Activated CD4-positive, alpha-beta memory T cell treated with anti-CD3 and anti-CD28 coated beads for 36 hours (primary cell): ENCODE results near the gene GTF3C5. TPM values are rescaled to one million over a fixed set of nuclear protein-coding genes. Genes with fewer than 3 reads are reported as not detected.
"Not testable (repeated sequence)": the region's sequence is repeated elsewhere in the genome, so short reads cannot be mapped to it uniquely, and the experiment has no call there.

Experiments used
- CTCF ChIA-PET: fragments of 350-600 bp; sonication (Branson Sonifier 250); formaldehyde crosslinking; loops from one replicate; lab custom pipeline; 2021; ENCODE audit warnings: antibody characterized with exemption, inconsistent platforms; lab: Charles Lee
- POLR2A ChIA-PET: fragments of 350-600 bp; sonication (Branson Sonifier 250); formaldehyde crosslinking; loops from one replicate; lab custom pipeline; 2021; ENCODE audit warnings: antibody characterized with exemption; lab: Charles Lee
- DNase-seq: peaks from one replicate; pipeline ENCODE4 v3.0.0-alpha.2; 2020
- H3K27ac Mint-ChIP-seq: one replicate; pipeline ENCODE4 v1.8.0; 2021; ENCODE audit warnings: mixed read lengths
- H3K27me3 Mint-ChIP-seq: one replicate; pipeline ENCODE4 v1.8.0; 2021; ENCODE audit warnings: mixed read lengths
- H3K36me3 Mint-ChIP-seq: one replicate; pipeline ENCODE4 v1.8.0; 2021; ENCODE audit warnings: mixed read lengths
- H3K4me1 Mint-ChIP-seq: one replicate; pipeline ENCODE4 v1.8.0; 2021; ENCODE audit warnings: low read depth, mixed read lengths
- H3K4me3 Mint-ChIP-seq: one replicate; pipeline ENCODE4 v1.8.0; 2021; ENCODE audit warnings: mild to moderate bottlenecking, mixed read lengths
- H3K9me3 Mint-ChIP-seq: one replicate; pipeline ENCODE4 v1.8.0; 2021; ENCODE audit warnings: mixed read lengths
- intact Hi-C: fragments of 100-400 bp; cut with micrococcal nuclease; formaldehyde crosslinking; loops from one replicate; pipeline ENCODE4 v1.15.1; 2023
- total RNA-seq, 2 experiments: library from RNA; stranded (reverse); gene quantifications; one replicate each; pipeline ENCODE4 v1.2.3, GENCODE V29; 2021

The GTF3C5 gene
- total RNA-seq, 2 experiments from 2014 or later = 80.3 to 81.2 TPM

DNA sequence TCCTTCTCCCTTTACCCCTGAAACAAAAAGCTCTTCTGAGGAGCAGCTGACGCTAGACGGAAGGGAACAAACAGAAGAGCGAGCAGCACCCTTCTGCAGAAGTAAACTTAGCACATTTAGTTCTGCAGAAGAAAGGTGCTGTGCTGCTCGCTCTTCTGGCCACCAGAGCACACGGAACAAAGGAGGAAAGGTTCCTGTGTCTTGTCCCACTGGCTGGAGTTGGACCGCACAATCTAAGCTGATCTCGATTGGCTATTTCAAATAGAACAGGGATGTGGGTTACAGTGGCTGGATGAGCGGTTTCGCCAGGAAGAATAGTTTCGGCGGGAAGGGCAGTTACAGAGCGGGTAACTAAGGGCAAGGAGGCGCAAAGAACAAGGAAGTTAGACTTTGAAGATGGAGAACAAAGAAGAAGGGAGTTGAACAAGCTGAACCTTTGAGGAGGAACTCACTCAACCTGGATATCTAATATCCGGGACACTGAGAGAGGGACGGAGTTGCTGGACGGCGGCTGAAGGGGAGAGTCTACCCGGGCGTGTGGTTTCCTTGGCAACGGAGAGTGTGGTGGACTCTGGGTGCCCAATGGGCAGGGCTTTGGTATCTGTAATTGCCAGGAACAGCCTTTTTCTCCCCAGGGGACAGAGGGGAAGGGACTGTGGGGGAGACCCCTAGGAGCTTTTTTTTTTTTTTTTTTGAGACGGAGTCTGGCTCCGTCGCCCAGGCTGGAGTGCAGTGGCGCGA, 7.1 kb downstream of the GTF3C5 start:
- H3K27me3 Mint-ChIP-seq = no peaks in the 10 kb centered on the region
- DNase-seq = no peak
- H3K36me3 Mint-ChIP-seq = peaks cover 7% of the 10 kb centered on the region
- ChIA-PET POLR2A (no interaction called here), CTCF (interaction anchor here (1.0 to 1.2 kb wide), 2 partner anchors 16 to 110 kb away, joined by 3 to 6 read pairs; no protein-coding TSS in a partner anchor)
- no peak overlapping the region for H3K27ac Mint-ChIP-seq
- no peaks in the 10 kb centered on the region for H3K9me3 Mint-ChIP-seq
- no peak overlapping the region for H3K4me3 Mint-ChIP-seq
- H3K4me1 Mint-ChIP-seq = peaks cover 20% of the 10 kb centered on the region
- intact Hi-C loops = no loop called here

DNA sequence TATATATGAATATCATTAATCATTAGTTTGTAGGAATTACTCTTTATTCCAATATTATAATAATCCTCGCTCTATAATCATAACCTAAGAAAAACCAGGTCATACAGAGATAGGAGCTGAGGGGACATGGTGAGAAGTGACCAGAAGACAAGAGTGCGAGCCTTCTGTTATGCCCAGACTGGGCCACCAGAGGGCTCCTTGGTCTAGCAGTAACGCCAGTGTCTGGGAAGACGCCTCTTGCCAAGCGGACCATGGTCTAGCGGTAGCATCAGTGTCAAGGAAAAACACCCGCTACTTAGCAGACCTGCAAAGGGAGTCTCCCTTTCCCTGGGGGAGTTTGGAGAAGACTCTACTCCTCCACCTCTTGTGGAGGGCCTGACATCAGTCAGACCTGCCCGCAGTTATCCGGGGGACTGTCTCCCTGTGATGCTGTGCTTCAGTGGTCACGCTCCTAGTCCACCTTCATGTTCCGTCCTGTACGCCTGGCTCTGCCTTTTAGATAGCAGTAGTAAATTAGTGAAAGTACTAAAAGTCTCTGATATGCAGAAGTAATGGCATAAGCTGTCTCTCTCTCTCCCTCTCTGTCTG, 10.2 kb downstream of the GTF3C5 start:
- DNase-seq = peak; percentile 60
- H3K9me3 Mint-ChIP-seq, H3K4me1 Mint-ChIP-seq, H3K27ac Mint-ChIP-seq, H3K27me3 Mint-ChIP-seq, POLR2A ChIA-PET, H3K4me3 Mint-ChIP-seq: not testable (repeated sequence)
- CTCF ChIA-PET = interaction anchor here (0.7 to 2.7 kb wide), 11 partner anchors 10 to 140 kb away, joined by 3 to 18 read pairs (median 4); partner anchors contain the start of genes GBGT1 and GTF3C5
- intact Hi-C loops = loop anchor here (1.0 kb wide), 1 partner anchor 106 kb away; no protein-coding TSS in a partner anchor
- peaks cover 26% of the 10 kb centered on the region for H3K36me3 Mint-ChIP-seq

DNA sequence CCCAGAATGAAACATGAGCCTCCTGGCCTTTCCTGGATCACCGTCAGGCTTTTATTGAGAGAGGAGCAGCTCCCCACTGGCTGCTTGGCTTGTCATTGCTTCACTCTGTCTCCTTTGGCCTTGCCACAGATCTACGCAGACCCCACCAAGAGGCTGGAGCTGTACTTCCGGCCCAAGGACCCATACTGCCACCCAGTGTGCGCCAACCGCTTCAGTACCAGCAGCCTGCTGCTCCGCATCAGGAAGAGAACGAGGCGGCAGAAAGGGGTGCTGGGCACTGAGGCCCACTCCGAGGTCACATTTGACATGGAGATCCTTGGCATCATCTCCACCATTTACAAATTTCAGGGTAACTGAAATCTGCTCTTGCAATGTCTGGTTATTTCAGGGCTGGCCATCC, 11.2 kb downstream of the GTF3C5 start:
- Mint-ChIP-seq H3K4me3 (no peak overlapping the region), H3K27me3 (no peaks in the 10 kb centered on the region), H3K27ac (no peak overlapping the region), H3K9me3 (no peaks in the 10 kb centered on the region), H3K36me3 (peaks cover 30% of the 10 kb centered on the region), H3K4me1 (peaks cover 10% of the 10 kb centered on the region)
- ChIA-PET POLR2A (no interaction called here), CTCF (interaction anchor here (0.9 to 2.7 kb wide), 2 partner anchors 38 to 103 kb away, joined by 3 to 18 read pairs; no protein-coding TSS in a partner anchor)
- intact Hi-C loops = loop anchor here (1.0 kb wide), 1 partner anchor 105 kb away; no protein-coding TSS in a partner anchor
- DNase-seq = no peak

DNA sequence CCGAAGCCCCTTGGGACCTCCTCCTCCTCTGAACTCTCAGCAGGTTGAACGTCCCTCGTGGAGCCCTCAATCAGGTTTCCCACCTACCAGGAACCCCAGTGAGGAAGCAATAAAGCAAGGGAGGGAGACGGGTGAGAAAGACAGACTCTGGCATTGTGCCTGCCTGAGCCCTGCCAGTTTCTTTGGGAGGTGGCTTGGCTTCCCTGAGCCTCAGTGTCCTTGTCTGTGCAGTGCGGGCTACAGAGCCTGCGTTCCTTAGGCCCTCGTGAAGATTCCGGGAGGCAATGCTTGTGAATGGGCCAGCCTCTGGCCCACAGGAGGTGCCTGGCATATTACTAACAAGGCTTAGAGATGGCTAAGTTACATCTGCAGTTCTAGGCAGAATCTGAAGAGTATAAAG, 11.9 kb downstream of the GTF3C5 start:
- H3K36me3 Mint-ChIP-seq = peaks cover 30% of the 10 kb centered on the region

DNA sequence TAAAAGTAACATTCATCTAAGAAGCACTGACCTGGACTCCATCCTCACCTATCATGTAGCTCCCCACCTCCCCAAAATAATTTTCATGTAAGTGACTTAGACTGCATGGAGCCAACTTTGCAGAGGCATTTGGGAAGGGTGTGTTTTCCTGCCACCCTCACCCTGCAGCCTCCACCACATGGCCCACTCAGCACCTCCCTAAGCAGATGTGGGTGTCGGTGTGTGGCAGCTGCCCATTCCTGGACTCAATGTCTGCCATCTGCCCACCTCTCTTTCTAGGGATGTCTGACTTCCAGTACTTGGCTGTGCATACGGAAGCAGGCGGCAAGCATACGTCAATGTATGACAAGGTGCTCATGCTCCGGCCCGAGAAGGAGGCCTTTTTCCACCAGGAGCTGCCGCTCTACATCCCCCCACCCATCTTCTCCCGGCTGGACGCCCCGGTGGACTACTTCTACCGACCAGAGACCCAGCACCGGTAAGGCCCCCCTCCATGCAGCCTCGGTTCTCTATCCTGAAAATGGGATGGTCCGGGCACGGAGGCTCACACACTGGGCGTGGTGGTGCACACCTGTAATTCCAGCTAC, 12.7 kb downstream of the GTF3C5 start:
- Mint-ChIP-seq H3K36me3 (peaks cover 27% of the 10 kb centered on the region), H3K27me3 (no peaks in the 10 kb centered on the region), H3K4me1 (peaks cover 10% of the 10 kb centered on the region), H3K9me3 (no peaks in the 10 kb centered on the region), H3K27ac (no peak overlapping the region), H3K4me3 (no peak overlapping the region)
- no peak for DNase-seq
- ChIA-PET CTCF (interaction anchor here (0.7 to 1.7 kb wide), 3 partner anchors 21 to 101 kb away, joined by 3 to 5 read pairs (median 4); no protein-coding TSS in a partner anchor), POLR2A (no interaction called here)
- intact Hi-C loops = no loop called here

More for the DNA sequence above, 11.9 kb downstream of the GTF3C5 start:
- H3K27me3 Mint-ChIP-seq = no peaks in the 10 kb centered on the region
- H3K4me3 Mint-ChIP-seq = no peak overlapping the region
- no peak overlapping the region for H3K27ac Mint-ChIP-seq
- H3K4me1 Mint-ChIP-seq = peaks cover 10% of the 10 kb centered on the region
- ChIA-PET POLR2A (no interaction called here), CTCF (interaction anchor here (0.9 to 2.7 kb wide), 3 partner anchors 20 to 102 kb away, joined by 3 to 18 read pairs (median 4); no protein-coding TSS in a partner anchor)
- intact Hi-C loops = no loop called here
- DNase-seq = no peak
- no peaks in the 10 kb centered on the region for H3K9me3 Mint-ChIP-seq

DNA sequence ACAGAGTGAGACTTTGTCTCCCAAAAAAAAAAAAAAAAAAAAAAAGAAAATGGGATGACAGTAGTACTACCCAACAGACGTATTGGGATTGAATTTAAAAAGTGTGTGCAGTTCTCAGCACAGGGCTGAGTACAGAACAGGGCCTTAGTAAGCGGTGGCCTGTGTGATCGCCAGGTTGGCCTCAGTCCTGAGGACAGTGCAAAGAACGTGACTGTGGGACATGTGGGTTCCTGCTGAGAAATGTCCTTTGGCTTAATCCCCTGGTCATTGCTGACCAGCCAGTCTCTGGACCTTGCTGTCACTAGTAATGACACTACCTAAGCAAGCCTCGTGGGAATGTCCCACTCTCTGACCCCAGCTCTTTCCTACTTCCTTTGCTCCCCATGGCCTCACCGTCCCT, 13.3 kb downstream of the GTF3C5 start:
- H3K9me3 Mint-ChIP-seq = no peaks in the 10 kb centered on the region
- H3K4me1 Mint-ChIP-seq = peaks cover 10% of the 10 kb centered on the region
- H3K27ac Mint-ChIP-seq = no peak overlapping the region
- intact Hi-C loops = no loop called here
- H3K4me3 Mint-ChIP-seq = no peak overlapping the region
- ChIA-PET CTCF (interaction anchor here (1.7 kb wide), 1 partner anchor 100 kb away, joined by 5 read pairs; no protein-coding TSS in a partner anchor), POLR2A (no interaction called here)
- H3K36me3 Mint-ChIP-seq = peaks cover 29% of the 10 kb centered on the region
- DNase-seq = no peak
- no peaks in the 10 kb centered on the region for H3K27me3 Mint-ChIP-seq

DNA sequence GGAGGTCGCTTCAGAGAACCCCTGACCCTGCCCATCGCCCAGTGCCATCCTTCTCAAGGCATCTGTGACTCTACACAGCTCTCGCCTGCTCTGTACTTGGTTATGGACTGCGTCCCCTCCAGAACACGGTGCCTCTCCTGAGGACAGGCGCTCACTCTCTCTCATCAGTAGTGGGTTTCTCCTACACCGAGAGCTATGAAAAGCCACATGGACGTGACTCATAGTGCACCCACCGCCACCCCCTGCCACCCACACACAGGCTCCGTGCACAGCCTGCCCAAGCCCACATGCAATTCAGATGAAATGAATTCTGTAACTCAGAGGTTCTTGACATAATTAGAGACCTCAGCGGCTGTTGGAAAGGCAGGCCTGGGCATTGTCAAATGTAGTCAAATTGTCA, 13.9 kb downstream of the GTF3C5 start:
- Mint-ChIP-seq H3K4me1 (peaks cover 7% of the 10 kb centered on the region), H3K27me3 (no peaks in the 10 kb centered on the region), H3K4me3 (no peak overlapping the region), H3K27ac (no peak overlapping the region), H3K9me3 (no peaks in the 10 kb centered on the region), H3K36me3 (peaks cover 34% of the 10 kb centered on the region)
- ChIA-PET CTCF (interaction anchor here (1.7 kb wide), 1 partner anchor 100 kb away, joined by 5 read pairs; no protein-coding TSS in a partner anchor), POLR2A (no interaction called here)
- DNase-seq = no peak
- intact Hi-C loops = no loop called here

DNA sequence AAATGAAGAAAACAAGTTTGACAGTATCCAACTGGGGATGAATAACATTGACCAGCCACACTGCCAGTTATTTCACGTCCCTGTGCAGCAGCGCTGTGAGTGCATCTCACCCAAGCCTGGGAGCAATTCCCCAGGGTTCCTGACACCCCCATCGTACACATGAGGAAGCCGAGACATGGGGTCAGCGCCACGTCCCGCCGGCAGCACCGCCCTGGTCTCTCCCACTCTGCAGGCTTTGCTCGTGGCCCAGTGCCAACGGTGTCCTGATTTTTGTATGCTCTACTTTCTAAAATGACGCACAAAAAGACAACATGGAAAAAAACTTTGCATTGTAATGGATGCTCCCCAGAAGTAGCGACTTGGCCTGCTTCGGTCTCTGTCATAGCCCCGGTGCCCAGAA, 14.3 kb downstream of the GTF3C5 start:
- intact Hi-C loops = no loop called here
- H3K9me3 Mint-ChIP-seq = no peaks in the 10 kb centered on the region
- ChIA-PET CTCF (interaction anchor here (1.4 kb wide), 1 partner anchor 99 kb away, joined by 5 read pairs; no protein-coding TSS in a partner anchor), POLR2A (no interaction called here)
- no peaks in the 10 kb centered on the region for H3K27me3 Mint-ChIP-seq
- H3K27ac Mint-ChIP-seq = no peak overlapping the region
- no peak for DNase-seq
- H3K4me1 Mint-ChIP-seq = peaks cover 7% of the 10 kb centered on the region
- peaks cover 38% of the 10 kb centered on the region for H3K36me3 Mint-ChIP-seq
- no peak overlapping the region for H3K4me3 Mint-ChIP-seq

DNA sequence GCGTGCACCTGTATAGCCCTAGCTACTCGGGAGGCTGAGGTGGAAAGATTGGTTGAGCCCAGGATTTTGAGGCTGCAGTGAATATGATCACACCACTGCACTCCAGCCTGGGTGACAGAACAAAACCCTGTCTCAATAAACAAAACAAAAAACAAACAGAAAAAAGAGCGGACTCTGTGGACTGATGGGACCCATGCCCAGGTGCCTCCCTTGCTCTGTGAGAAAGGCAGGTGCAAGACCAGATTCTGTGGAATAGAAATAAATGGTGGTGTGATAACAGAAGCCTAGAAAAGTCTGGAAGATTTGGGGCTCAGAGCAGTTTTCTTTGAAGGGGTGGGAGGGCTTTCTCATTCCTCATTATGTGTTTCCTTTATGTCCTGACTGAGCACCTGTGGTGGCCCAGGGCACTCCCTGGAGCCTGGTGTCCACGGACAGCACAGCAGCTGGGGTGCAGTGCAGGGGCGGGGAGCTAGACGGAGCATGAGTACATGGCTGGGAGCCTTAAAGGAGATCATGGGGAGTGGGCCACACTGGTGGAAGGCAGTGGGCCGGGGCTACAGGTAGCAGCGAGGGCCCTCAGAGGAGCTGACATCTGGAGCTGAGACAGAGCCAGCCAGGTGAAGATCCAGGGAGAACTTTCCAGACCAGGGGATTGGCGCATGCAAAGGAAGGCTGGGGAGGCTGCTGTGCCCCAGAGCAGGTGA, 15.6 kb downstream of the GTF3C5 start:
- POLR2A ChIA-PET = no interaction called here

DNA sequence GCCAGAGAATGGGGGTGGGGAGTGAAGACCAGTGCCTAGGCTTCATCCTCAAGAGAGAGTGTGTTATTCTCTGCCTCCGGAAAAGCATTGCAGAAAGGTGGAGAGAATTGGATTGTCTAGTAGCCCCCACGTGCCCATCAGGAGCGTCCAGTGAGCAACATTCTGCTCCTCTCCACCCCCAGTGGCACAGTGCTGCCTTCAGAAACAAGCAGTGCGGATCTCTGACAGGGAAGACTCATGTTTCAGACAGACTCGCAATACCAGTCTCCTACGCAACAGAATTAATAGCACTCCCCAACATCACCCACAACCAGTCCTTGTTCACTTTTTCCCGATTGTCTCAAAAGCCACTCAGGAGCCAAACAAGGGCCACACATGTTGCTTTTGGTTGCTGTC, 16.1 kb downstream of the GTF3C5 start:
- H3K4me1 Mint-ChIP-seq = peaks cover 7% of the 10 kb centered on the region
- intact Hi-C loops = no loop called here
- no peaks in the 10 kb centered on the region for H3K27me3 Mint-ChIP-seq
- no peaks in the 10 kb centered on the region for H3K9me3 Mint-ChIP-seq
- peaks cover 44% of the 10 kb centered on the region for H3K36me3 Mint-ChIP-seq
- CTCF ChIA-PET = no interaction called here
- H3K27ac Mint-ChIP-seq = no peak overlapping the region
- POLR2A ChIA-PET = no interaction called here
- no peak for DNase-seq
- no peak overlapping the region for H3K4me3 Mint-ChIP-seq

More for the DNA sequence above, 15.6 kb downstream of the GTF3C5 start:
- no peaks in the 10 kb centered on the region for H3K9me3 Mint-ChIP-seq
- DNase-seq = no peak
- peaks cover 44% of the 10 kb centered on the region for H3K36me3 Mint-ChIP-seq
- peaks cover 7% of the 10 kb centered on the region for H3K4me1 Mint-ChIP-seq
- CTCF ChIA-PET = interaction anchor here (1.4 kb wide), 1 partner anchor 98 kb away, joined by 5 read pairs; no protein-coding TSS in a partner anchor
- H3K27me3 Mint-ChIP-seq = no peaks in the 10 kb centered on the region
- intact Hi-C loops = no loop called here
- H3K4me3 Mint-ChIP-seq = no peak overlapping the region
- no peak overlapping the region for H3K27ac Mint-ChIP-seq

DNA sequence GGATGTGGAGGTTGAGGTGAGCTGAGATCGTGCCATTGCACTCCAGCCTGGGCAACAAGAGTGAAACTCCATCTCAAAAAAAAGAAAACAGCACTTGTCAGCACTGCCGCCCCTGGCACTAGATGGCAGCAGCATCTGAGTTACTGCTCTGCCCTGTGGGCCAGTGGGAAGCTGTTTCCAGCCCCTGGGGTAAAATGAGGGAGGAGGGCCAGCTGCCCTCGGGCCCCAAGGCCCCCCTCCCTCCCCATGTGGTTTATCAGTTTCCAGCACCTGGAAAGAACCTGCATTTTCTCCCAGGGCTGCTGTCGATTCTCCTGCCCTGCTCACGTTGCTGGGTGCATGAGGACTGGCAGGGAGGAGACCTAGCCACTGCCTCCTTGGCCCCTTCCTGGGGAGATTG, 17.8 kb downstream of the GTF3C5 start:
- Mint-ChIP-seq H3K36me3 (peaks cover 36% of the 10 kb centered on the region), H3K9me3 (no peaks in the 10 kb centered on the region), H3K27ac (no peak overlapping the region), H3K27me3 (no peaks in the 10 kb centered on the region), H3K4me1 (peaks cover 7% of the 10 kb centered on the region), H3K4me3 (no peak overlapping the region)
- intact Hi-C loops = no loop called here
- CTCF ChIA-PET = interaction anchor here (0.7 to 1.7 kb wide), 5 partner anchors 27 to 118 kb away, joined by 3 to 8 read pairs (median 3); no protein-coding TSS in a partner anchor
- DNase-seq = peak; percentile 55
- POLR2A ChIA-PET = no interaction called here
